HCT116 (cell line): ENCODE results near the gene FAM13A.

Source experiments
- ATF3 ChIP-seq: IDR thresholded peaks from 2 replicates; pipeline ENCODE4 v1.6.1; 2012
- CTCF ChIP-seq, 3 experiments: fragments of 200-600 bp in 1 of 3; sonication (generic) in 1 of 3; IDR thresholded peaks in 2 of 3; conservative IDR thresholded peaks in 1 of 3; 2 replicates each; pipeline ENCODE4 v1.5.1; 2012 to 2017; ENCODE audit warnings: low read depth in 2 of 3, low read length in 2 of 3, antibody characterized with exemption in 1 of 3, borderline replicate concordance in 1 of 3, control low read depth in 1 of 3, mild to moderate bottlenecking in 1 of 3, mixed read lengths in 1 of 3, mixed run types in 1 of 3, moderate library complexity in 1 of 3; ENCODE audit not compliant: insufficient read depth in 1 of 3
- EZH2 ChIP-seq: fragments of 200-600 bp; sonication (generic); IDR thresholded peaks from 2 replicates; pipeline ENCODE4 v1.6.1; 2017; ENCODE audit warnings: antibody characterized with exemption, mixed run types
- POLR2AphosphoS5 ChIP-seq: IDR thresholded peaks from 2 replicates; pipeline ENCODE4 v1.6.1; 2011; ENCODE audit warnings: mild to moderate bottlenecking, low read depth, low read length, moderate library complexity
- RAD21 ChIP-seq: IDR thresholded peaks from 2 replicates; pipeline ENCODE4 v1.6.1; 2012; ENCODE audit warnings: low read depth, mild to moderate bottlenecking
- ZNF274 ChIP-seq: fragments of 200-500 bp; sonication (Bioruptor generic); IDR thresholded peaks from 2 replicates; pipeline ENCODE4 v1.6.1; 2014; ENCODE audit warnings: mild to moderate bottlenecking, low read depth, low read length, inconsistent platforms

- TF ChIP-seq POLR2AphosphoS5 = no peak
- no peak for TF ChIP-seq EZH2
- TF ChIP-seq CTCF (IDR thresholded peaks at IDR 0.05 in 2 of 3, conservative IDR thresholded peaks at IDR 0.05 in 1 of 3; ENCODE audit: borderline replicate concordance in 1 of 3, insufficient read depth in 1 of 3, low read depth in 2 of 3, low read length in 2 of 3) = no peak
- no peak for TF ChIP-seq ZNF274
- no peak for TF ChIP-seq ATF3
- TF ChIP-seq RAD21 = no peak
Measured at GRCh38 chr4:89009115-89009514, 47.9 kb downstream of the FAM13A start.
